ENCODE data around the gene RALGAPA2.

Gene RALGAPA2

GRCh38 chr20:20687319-20687718, 25.1 kb downstream of the RALGAPA2 start:
- Histone ChIP-seq H3K9ac (ENCODE audit: low read depth in 1 of 2, low read length in 2 of 2) (no peak overlapping the region), H3K27me3 (ENCODE audit: control insufficient read depth in 1 of 2, insufficient read depth in 2 of 2, low read length in 2 of 2) (no peaks in the 10 kb centered on the region), H3K36me3 (ENCODE audit: control insufficient read depth in 1 of 2, insufficient read depth in 2 of 2, low read length in 2 of 2) (no peaks in the 10 kb centered on the region), H3K9me3 (ENCODE audit: control insufficient read depth in 1 of 2, low read length in 2 of 2) (no peaks in the 10 kb centered on the region), H3K27ac (ENCODE audit: low read depth, low read length) (no peak overlapping the region), H3K4me1 (ENCODE audit: control insufficient read depth in 1 of 2, insufficient read depth in 2 of 2, low read length in 2 of 2) (peaks cover 0 to 12% of the 10 kb centered on the region in 2 donors), H3K4me3 (ENCODE audit: low read depth in 1 of 2, low read length in 2 of 2) (no peak overlapping the region)

- H3K4me1 ChIP-seq (ENCODE audit: control insufficient read depth in 1 of 2, insufficient read depth in 2 of 2, low read length in 2 of 2), result peaks cover 0 to 19% of the 10 kb centered on the region in 2 donors
- H3K9ac ChIP-seq (ENCODE audit: low read depth in 1 of 2, low read length in 2 of 2), result no peak overlapping the region
- no peak overlapping the region for H3K27ac ChIP-seq (ENCODE audit: low read depth, low read length)
- H3K4me3 ChIP-seq (ENCODE audit: low read depth in 1 of 2, low read length in 2 of 2), result no peak overlapping the region
- no peaks in the 10 kb centered on the region for H3K27me3 ChIP-seq (ENCODE audit: control insufficient read depth in 1 of 2, insufficient read depth in 2 of 2, low read length in 2 of 2)
- no peaks in the 10 kb centered on the region for H3K36me3 ChIP-seq (ENCODE audit: control insufficient read depth in 1 of 2, insufficient read depth in 2 of 2, low read length in 2 of 2)
- no peaks in the 10 kb centered on the region for H3K9me3 ChIP-seq (ENCODE audit: control insufficient read depth in 1 of 2, low read length in 2 of 2)
Measured at GRCh38 chr20:20685635-20686034, 26.8 kb downstream of the RALGAPA2 start.

GRCh38 chr20:20683481-20684321, 28.7 kb downstream of the RALGAPA2 start:
- H3K4me1 ChIP-seq (ENCODE audit: control insufficient read depth in 1 of 2, insufficient read depth in 2 of 2, low read length in 2 of 2), result peaks cover 9 to 33% of the 10 kb centered on the region in 2 donors

GRCh38 chr20:20683020-20683419, 29.4 kb downstream of the RALGAPA2 start:
- Histone ChIP-seq H3K36me3 (ENCODE audit: control insufficient read depth in 1 of 2, insufficient read depth in 2 of 2, low read length in 2 of 2) (no peaks in the 10 kb centered on the region), H3K9ac (ENCODE audit: low read depth in 1 of 2, low read length in 2 of 2) (no peak overlapping the region), H3K27me3 (ENCODE audit: control insufficient read depth in 1 of 2, insufficient read depth in 2 of 2, low read length in 2 of 2) (no peaks in the 10 kb centered on the region), H3K4me3 (ENCODE audit: low read depth in 1 of 2, low read length in 2 of 2) (no peak overlapping the region), H3K27ac (ENCODE audit: low read depth, low read length) (no peak overlapping the region), H3K9me3 (ENCODE audit: control insufficient read depth in 1 of 2, low read length in 2 of 2) (no peaks in the 10 kb centered on the region), H3K4me1 (ENCODE audit: control insufficient read depth in 1 of 2, insufficient read depth in 2 of 2, low read length in 2 of 2) (peaks cover 9 to 33% of the 10 kb centered on the region in 2 donors)

More at GRCh38 chr20:20683481-20684321, 28.7 kb downstream of the RALGAPA2 start:
- Histone ChIP-seq H3K36me3 (ENCODE audit: control insufficient read depth in 1 of 2, insufficient read depth in 2 of 2, low read length in 2 of 2) (no peaks in the 10 kb centered on the region), H3K4me3 (ENCODE audit: low read depth in 1 of 2, low read length in 2 of 2) (no peak overlapping the region), H3K27ac (ENCODE audit: low read depth, low read length) (no peak overlapping the region), H3K27me3 (ENCODE audit: control insufficient read depth in 1 of 2, insufficient read depth in 2 of 2, low read length in 2 of 2) (no peaks in the 10 kb centered on the region), H3K9ac (ENCODE audit: low read depth in 1 of 2, low read length in 2 of 2) (no peak overlapping the region), H3K9me3 (ENCODE audit: control insufficient read depth in 1 of 2, low read length in 2 of 2) (no peaks in the 10 kb centered on the region)

GRCh38 chr20:20680991-20681508, 31.4 kb downstream of the RALGAPA2 start:
- no peak overlapping the region for H3K9ac ChIP-seq (ENCODE audit: low read depth in 1 of 2, low read length in 2 of 2)
- H3K4me1 ChIP-seq (ENCODE audit: control insufficient read depth in 1 of 2, insufficient read depth in 2 of 2, low read length in 2 of 2), result peaks cover 9 to 33% of the 10 kb centered on the region in 2 donors
- H3K27me3 ChIP-seq (ENCODE audit: control insufficient read depth in 1 of 2, insufficient read depth in 2 of 2, low read length in 2 of 2), result no peaks in the 10 kb centered on the region
- H3K4me3 ChIP-seq (ENCODE audit: low read depth in 1 of 2, low read length in 2 of 2), result no peak overlapping the region
- H3K27ac ChIP-seq (ENCODE audit: low read depth, low read length), result no peak overlapping the region
- H3K36me3 ChIP-seq (ENCODE audit: control insufficient read depth in 1 of 2, insufficient read depth in 2 of 2, low read length in 2 of 2), result no peaks in the 10 kb centered on the region
- no peaks in the 10 kb centered on the region for H3K9me3 ChIP-seq (ENCODE audit: control insufficient read depth in 1 of 2, low read length in 2 of 2)

- no peak overlapping the region for H3K27ac ChIP-seq (ENCODE audit: low read depth, low read length)
- no peak overlapping the region for H3K9ac ChIP-seq (ENCODE audit: low read depth in 1 of 2, low read length in 2 of 2)
- H3K4me3 ChIP-seq (ENCODE audit: low read depth in 1 of 2, low read length in 2 of 2), result no peak overlapping the region
- peaks cover 0 to 2% of the 10 kb centered on the region in 2 donors for H3K36me3 ChIP-seq (ENCODE audit: control insufficient read depth in 1 of 2, insufficient read depth in 2 of 2, low read length in 2 of 2)
- H3K27me3 ChIP-seq (ENCODE audit: control insufficient read depth in 1 of 2, insufficient read depth in 2 of 2, low read length in 2 of 2), result no peaks in the 10 kb centered on the region
- H3K4me1 ChIP-seq (ENCODE audit: control insufficient read depth in 1 of 2, insufficient read depth in 2 of 2, low read length in 2 of 2), result peaks cover 9 to 28% of the 10 kb centered on the region in 2 donors
- H3K9me3 ChIP-seq (ENCODE audit: control insufficient read depth in 1 of 2, low read length in 2 of 2), result no peaks in the 10 kb centered on the region
Measured at GRCh38 chr20:20679316-20679715, 33.1 kb downstream of the RALGAPA2 start.

- Histone ChIP-seq H3K4me3 (ENCODE audit: low read depth in 1 of 2, low read length in 2 of 2) (no peak overlapping the region), H3K4me1 (ENCODE audit: control insufficient read depth in 1 of 2, insufficient read depth in 2 of 2, low read length in 2 of 2) (peaks cover 9 to 20% of the 10 kb centered on the region in 2 donors), H3K36me3 (ENCODE audit: control insufficient read depth in 1 of 2, insufficient read depth in 2 of 2, low read length in 2 of 2) (peaks cover 0 to 2% of the 10 kb centered on the region in 2 donors), H3K9ac (ENCODE audit: low read depth in 1 of 2, low read length in 2 of 2) (no peak overlapping the region), H3K27ac (ENCODE audit: low read depth, low read length) (no peak overlapping the region), H3K27me3 (ENCODE audit: control insufficient read depth in 1 of 2, insufficient read depth in 2 of 2, low read length in 2 of 2) (no peaks in the 10 kb centered on the region), H3K9me3 (ENCODE audit: control insufficient read depth in 1 of 2, low read length in 2 of 2) (no peaks in the 10 kb centered on the region)
Measured at GRCh38 chr20:20677186-20677585, 35.3 kb downstream of the RALGAPA2 start.

GRCh38 chr20:20668639-20669038, 43.8 kb downstream of the RALGAPA2 start:
- Histone ChIP-seq H3K4me3 (ENCODE audit: low read depth in 1 of 2, low read length in 2 of 2) (no peak overlapping the region), H3K9me3 (ENCODE audit: control insufficient read depth in 1 of 2, low read length in 2 of 2) (no peaks in the 10 kb centered on the region), H3K27me3 (ENCODE audit: control insufficient read depth in 1 of 2, insufficient read depth in 2 of 2, low read length in 2 of 2) (no peaks in the 10 kb centered on the region), H3K27ac (ENCODE audit: low read depth, low read length) (no peak overlapping the region), H3K9ac (ENCODE audit: low read depth in 1 of 2, low read length in 2 of 2) (no peak overlapping the region), H3K4me1 (ENCODE audit: control insufficient read depth in 1 of 2, insufficient read depth in 2 of 2, low read length in 2 of 2) (peaks cover 6 to 21% of the 10 kb centered on the region in 2 donors), H3K36me3 (ENCODE audit: control insufficient read depth in 1 of 2, insufficient read depth in 2 of 2, low read length in 2 of 2) (no peaks in the 10 kb centered on the region)

GRCh38 chr20:20666359-20666758, 46.1 kb downstream of the RALGAPA2 start:
- H3K27ac ChIP-seq (ENCODE audit: low read depth, low read length), result no peak overlapping the region
- H3K4me1 ChIP-seq (ENCODE audit: control insufficient read depth in 1 of 2, insufficient read depth in 2 of 2, low read length in 2 of 2), result peaks cover 6 to 21% of the 10 kb centered on the region in 2 donors
- H3K9ac ChIP-seq (ENCODE audit: low read depth in 1 of 2, low read length in 2 of 2), result no peak overlapping the region
- no peaks in the 10 kb centered on the region for H3K9me3 ChIP-seq (ENCODE audit: control insufficient read depth in 1 of 2, low read length in 2 of 2)
- no peak overlapping the region for H3K4me3 ChIP-seq (ENCODE audit: low read depth in 1 of 2, low read length in 2 of 2)
- no peaks in the 10 kb centered on the region for H3K36me3 ChIP-seq (ENCODE audit: control insufficient read depth in 1 of 2, insufficient read depth in 2 of 2, low read length in 2 of 2)
- H3K27me3 ChIP-seq (ENCODE audit: control insufficient read depth in 1 of 2, insufficient read depth in 2 of 2, low read length in 2 of 2), result no peaks in the 10 kb centered on the region

GRCh38 chr20:20665606-20666332, 46.7 kb downstream of the RALGAPA2 start:
- no peaks in the 10 kb centered on the region for H3K36me3 ChIP-seq (ENCODE audit: control insufficient read depth in 1 of 2, insufficient read depth in 2 of 2, low read length in 2 of 2)
- no peaks in the 10 kb centered on the region for H3K27me3 ChIP-seq (ENCODE audit: control insufficient read depth in 1 of 2, insufficient read depth in 2 of 2, low read length in 2 of 2)
- H3K4me1 ChIP-seq (ENCODE audit: control insufficient read depth in 1 of 2, insufficient read depth in 2 of 2, low read length in 2 of 2), result peaks cover 6 to 21% of the 10 kb centered on the region in 2 donors
- no peak overlapping the region for H3K9ac ChIP-seq (ENCODE audit: low read depth in 1 of 2, low read length in 2 of 2)
- H3K9me3 ChIP-seq (ENCODE audit: control insufficient read depth in 1 of 2, low read length in 2 of 2), result no peaks in the 10 kb centered on the region
- no peak overlapping the region for H3K4me3 ChIP-seq (ENCODE audit: low read depth in 1 of 2, low read length in 2 of 2)
- no peak overlapping the region for H3K27ac ChIP-seq (ENCODE audit: low read depth, low read length)

Measured in duodenal mucosa (tissue), 2 donors.